ENCODE results near the gene RNPEPL1. TPM values are rescaled to one million over a fixed set of nuclear protein-coding genes. Genes with fewer than 3 reads are reported as not detected.
"Not testable (repeated sequence)": the region's sequence is repeated elsewhere in the genome, so short reads cannot be mapped to it uniquely, and the experiment has no call there.

RNPEPL1 gene
- total and polyA plus RNA-seq, 12 donors, result 5.1 to 259 (median 59.5) TPM

DNA sequence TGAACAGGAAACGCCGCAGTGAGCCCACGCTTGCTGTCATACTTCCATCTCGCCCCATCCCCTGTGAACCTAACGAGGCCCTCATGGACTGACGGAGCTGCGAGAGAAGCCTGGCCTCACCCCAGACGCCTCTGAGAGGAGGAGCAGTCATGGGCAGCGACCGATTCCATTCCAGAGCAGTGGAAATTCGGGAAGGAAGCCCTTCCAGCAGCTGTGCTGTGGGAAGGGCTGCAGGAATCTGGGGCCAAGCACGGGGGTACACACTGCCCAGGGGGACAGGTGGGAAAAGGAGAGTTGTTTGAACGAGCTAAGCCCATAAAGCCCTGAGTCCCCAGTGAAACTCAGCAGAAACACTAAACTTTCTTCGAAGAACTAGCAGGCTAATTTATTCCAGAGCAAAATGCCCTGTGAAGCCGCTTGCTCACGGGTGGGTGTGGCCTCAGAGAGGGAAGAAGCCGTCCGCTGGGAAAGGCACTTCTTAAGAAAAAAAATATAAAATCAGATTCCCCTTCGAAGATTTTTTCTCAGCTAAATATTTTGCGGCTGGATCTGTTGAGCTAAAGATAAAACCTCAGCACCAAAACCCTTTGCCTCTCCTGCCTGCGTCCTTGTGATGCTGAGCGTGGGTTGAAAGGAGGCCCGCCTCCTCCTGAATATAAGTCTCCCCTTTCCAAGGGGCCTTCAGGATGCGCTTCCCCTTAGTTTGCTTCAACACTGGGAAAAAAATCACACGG, 48.7 kb upstream of the RNPEPL1 start:
- H3K36me3 ChIP-seq (replicated peaks in 1 of 2), result no peaks in the 10 kb centered on the region
- H3K4me3 ChIP-seq, result no peak overlapping the region
- no peaks in the 10 kb centered on the region for H3K27me3 ChIP-seq
- TF ChIP-seq, protein P1, sequence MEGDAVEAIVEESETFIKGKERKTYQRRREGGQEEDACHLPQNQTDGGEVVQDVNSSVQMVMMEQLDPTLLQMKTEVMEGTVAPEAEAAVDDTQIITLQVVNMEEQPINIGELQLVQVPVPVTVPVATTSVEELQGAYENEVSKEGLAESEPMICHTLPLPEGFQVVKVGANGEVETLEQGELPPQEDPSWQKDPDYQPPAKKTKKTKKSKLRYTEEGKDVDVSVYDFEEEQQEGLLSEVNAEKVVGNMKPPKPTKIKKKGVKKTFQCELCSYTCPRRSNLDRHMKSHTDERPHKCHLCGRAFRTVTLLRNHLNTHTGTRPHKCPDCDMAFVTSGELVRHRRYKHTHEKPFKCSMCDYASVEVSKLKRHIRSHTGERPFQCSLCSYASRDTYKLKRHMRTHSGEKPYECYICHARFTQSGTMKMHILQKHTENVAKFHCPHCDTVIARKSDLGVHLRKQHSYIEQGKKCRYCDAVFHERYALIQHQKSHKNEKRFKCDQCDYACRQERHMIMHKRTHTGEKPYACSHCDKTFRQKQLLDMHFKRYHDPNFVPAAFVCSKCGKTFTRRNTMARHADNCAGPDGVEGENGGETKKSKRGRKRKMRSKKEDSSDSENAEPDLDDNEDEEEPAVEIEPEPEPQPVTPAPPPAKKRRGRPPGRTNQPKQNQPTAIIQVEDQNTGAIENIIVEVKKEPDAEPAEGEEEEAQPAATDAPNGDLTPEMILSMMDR (IDR thresholded peaks at IDR 0.05), result no peak
- no peak for TF ChIP-seq POLR2A (IDR thresholded peaks at IDR 0.05)
- 53 to 67% (median 61%) methylated on average over 25 of the region's 25 CpGs for WGBS, 4 donors
- H3K4me1 ChIP-seq (replicated peaks in 1 of 2), result no peaks in the 10 kb centered on the region
- DNase-seq, result peak in 3 of 7 donors; percentile 11 to 42 (median 14)
- H3K9me3 ChIP-seq (replicated peaks in 1 of 3), result no peaks in the 10 kb centered on the region
- H3K27ac ChIP-seq, result no peak overlapping the region
- intact Hi-C loops (cut with DNase I), result loop anchor here (10.0 kb wide), 2 partner anchors 185 to 315 kb away; no protein-coding TSS in a partner anchor

DNA sequence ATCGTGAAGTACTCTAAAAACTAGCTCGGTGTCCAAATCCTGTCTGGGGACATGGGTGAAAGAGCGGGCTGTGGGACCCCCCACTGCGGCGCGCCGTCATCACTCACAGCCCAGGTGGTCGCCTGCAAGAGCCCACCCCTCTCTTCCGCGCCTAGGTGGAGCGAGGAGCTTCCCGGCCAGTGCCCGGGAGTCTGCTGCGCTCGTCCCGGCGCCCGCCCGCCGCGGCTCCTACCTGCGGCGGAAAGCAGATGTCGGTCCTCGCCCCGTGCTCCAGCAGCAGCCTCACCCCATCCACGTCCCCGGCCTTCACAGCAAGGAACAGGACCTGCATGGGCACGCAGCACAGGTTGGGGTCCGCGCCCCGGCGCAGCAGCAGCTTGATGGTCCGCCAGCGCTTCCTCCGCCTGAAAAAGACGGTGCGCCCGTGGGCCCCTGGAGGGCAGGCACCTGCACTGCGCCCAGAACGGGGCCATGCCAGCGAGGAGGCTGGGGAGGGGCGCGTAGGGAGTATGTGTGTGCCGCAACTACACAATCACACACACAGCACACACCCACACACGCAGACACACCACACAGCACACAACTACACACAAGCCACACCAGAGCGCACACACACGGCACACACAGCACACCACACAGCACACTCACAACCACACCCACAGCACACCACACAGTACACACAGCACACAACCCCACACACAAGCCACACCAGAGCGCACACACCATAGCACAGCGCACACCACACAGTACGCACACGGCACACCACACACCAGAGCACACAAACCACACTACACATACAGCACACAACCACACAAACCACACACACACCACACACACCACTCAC, 47.9 kb upstream of the RNPEPL1 start:
- Histone ChIP-seq H3K9me3 (replicated peaks in 1 of 3) (no peaks in the 10 kb centered on the region), H3K36me3 (replicated peaks in 1 of 2) (no peaks in the 10 kb centered on the region), H3K4me1 (replicated peaks in 1 of 2) (no peaks in the 10 kb centered on the region), H3K27me3 (no peaks in the 10 kb centered on the region), H3K4me3 (no peak overlapping the region), H3K27ac (no peak overlapping the region)
- intact Hi-C loops (cut with DNase I), result no loop called here
- peak in 3 of 7 donors; percentile 7 to 50 (median 8) for DNase-seq
- 34 to 54% (median 44%) methylated on average over 11 to 52 of the region's 52 CpGs for WGBS, 4 donors
- no peak for TF ChIP-seq POLR2A (IDR thresholded peaks at IDR 0.05)
- TF ChIP-seq, protein P1 (IDR thresholded peaks at IDR 0.05), result no peak

DNA sequence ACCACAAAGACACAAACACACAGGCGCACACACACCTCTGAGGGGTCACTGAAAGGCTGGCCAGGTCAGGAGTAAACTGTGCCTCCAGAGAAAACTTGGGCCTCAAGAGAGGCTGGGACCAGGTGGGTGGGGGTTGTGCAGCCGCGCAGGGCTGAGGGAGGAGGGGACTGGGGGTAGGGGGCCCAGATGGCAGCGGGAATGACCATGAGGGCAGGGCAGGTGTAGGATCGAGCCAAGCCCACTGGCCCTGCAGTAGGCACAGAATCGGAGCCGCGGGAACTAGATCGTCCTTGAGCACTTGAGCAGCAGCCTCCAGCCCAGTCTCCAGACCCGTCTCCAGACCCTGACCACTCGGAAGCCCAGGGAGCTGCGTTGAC, 47.3 kb upstream of the RNPEPL1 start:
- Histone ChIP-seq H3K9me3 (replicated peaks in 1 of 3) (no peaks in the 10 kb centered on the region), H3K27me3 (no peaks in the 10 kb centered on the region), H3K4me3 (no peak overlapping the region), H3K36me3 (replicated peaks in 1 of 2) (no peaks in the 10 kb centered on the region), H3K27ac (no peak overlapping the region), H3K4me1 (replicated peaks in 1 of 2) (no peaks in the 10 kb centered on the region)
- DNase-seq, result peak in 2 of 7 donors; percentile 11 to 42
- TF ChIP-seq, protein P1 (IDR thresholded peaks at IDR 0.05), result no peak
- no peak for TF ChIP-seq POLR2A (IDR thresholded peaks at IDR 0.05)
- WGBS, 4 donors, result 71 to 91% (median 83%) methylated on average over 11 to 12 of the region's 12 CpGs
- intact Hi-C loops (cut with DNase I), result no loop called here

DNA sequence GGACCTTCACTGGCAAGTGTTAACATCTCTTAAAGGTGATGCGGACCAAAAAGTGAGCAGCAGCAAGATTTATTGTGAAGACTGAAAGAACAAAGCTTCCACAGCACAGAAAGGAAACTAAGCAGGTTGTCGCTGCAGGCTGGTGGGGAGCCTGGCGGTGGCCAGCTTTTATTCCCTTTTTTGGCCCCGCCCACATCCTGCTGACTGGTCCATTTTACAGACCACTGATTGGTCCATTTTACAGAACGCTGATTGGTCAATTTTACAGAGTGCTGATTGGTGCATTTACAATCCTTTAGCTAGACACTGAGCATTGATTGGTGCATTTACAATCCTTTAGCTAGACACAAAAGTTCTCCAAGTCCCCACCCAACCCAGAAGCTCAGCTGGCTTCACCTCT, 46.4 kb upstream of the RNPEPL1 start:
- H3K4me1 ChIP-seq (replicated peaks in 1 of 2); intact Hi-C loops (cut with DNase I); H3K27me3 ChIP-seq; H3K9me3 ChIP-seq (replicated peaks in 1 of 3); H3K4me3 ChIP-seq; H3K27ac ChIP-seq; H3K36me3 ChIP-seq (replicated peaks in 1 of 2): not testable (repeated sequence)
- 91 to 100% (median 97%) methylated on average over 5 of the region's 5 CpGs for WGBS, 4 donors
- DNase-seq, result peak in 2 of 7 donors; percentile 11 to 33

Data from adrenal gland (tissue), 12 donors.